ENCODE measurements around the gene PACS2.
"Not testable (repeated sequence)": the region's sequence is repeated elsewhere in the genome, so short reads cannot be mapped to it uniquely, and the experiment has no call there.

PACS2 gene

DNA sequence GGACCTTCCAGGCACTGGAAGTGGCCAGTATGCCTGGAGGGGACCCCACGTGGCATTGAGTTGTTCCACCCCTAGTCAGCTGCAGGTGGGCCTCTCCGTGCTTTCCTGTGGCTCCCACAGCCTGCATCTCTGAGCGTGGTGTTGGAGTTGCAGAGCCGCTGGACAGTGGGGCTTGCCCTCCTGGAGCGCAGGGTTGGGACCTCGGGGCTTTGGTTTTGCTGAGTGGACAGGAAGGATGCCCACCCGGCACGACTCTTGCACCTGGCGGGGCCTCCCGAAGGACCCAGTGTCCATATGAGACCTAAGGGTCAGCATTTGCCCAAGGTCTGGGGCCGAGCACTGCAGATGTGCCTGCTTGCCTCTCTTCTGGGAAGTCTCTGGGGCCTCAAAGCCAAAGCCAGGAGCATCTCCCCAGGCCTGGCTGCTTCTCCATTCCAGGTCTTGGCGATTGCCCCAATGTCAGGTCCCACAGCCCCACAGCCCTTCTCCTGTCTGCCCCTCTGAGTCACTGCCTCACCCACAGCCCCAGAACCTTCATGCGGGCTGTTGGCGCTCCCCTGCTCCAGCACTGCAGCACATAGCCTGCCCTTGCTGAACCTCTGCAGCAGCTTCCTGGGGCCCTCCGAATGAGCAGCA, 1.5 kb downstream of the PACS2 start:
- DNase-seq (ENCODE audit: low read depth), result no peak

DNA sequence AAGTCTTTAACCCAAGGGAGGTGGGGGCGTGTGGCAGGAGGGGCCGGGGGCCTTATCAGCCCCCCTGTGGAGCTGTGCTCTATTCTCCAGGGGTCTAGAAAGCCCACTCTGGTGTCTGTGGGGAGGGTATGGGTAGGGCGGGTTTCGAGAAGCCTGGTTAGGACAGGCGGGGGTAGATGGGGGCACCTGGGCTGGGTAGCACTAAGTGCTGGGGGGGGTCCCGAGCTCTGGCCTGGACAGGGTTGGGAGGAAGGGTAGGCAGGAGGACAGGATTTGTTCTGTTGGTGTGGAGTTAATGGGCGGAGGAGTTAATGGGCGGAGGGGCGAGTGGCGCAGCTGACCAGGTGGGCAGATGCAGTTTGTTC, 2.0 kb downstream of the PACS2 start:
- no peak for DNase-seq (ENCODE audit: low read depth)

DNA sequence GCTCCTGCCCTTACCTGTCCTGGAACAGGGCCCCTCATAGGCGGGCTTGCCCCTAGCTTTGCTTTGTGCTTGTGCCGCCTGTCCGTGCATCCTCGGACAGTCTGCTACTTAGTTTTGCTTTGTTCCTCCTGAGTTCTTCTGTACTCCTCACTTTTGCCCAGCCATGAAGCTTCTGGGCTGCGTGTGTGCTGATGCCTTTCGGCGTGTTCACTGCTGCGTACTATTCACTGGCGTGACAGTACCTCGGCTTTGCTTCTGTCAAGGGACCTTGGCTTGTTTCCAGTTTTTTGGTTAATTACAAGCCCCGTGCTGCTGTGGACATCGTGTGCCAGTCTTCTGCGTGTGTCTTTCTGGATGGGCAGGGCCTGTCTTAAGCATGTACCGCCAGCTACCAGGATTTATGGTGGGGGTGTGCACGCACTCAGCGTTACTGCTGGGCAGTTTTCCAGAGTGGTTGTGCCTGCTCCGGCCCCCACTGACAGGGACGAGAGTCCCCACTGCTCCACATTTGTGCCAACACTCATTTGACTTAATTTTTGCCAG, 2.5 kb downstream of the PACS2 start:
- DNase-seq (ENCODE audit: low read depth), result no peak

GRCh38 chr14:105317546-105317945, 3.0 kb downstream of the PACS2 start:
- DNase-seq (ENCODE audit: low read depth), result peak; percentile 50

GRCh38 chr14:105322791-105323556, 8.4 kb downstream of the PACS2 start:
- no peak for DNase-seq (ENCODE audit: low read depth)

DNA sequence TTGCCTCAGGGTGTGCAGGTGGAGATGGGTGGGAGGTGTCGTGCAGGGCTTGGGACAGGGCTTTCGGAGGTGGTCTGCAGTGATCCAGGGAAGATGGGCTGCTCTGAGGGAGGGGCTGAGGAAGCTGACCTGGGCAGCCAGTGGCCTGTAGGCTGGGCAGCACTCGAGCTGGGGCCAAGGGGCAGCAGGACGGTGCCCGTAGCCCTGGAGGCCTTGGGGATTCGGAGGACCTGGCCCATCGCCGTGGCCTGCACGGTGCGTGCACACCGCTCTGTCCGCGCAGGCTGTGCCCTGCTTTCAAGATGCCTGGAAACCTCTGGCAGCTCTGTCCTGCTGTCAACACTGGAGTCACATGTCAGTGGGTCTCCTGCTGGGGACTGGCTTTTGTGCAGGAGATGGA, 9.1 kb downstream of the PACS2 start:
- DNase-seq (ENCODE audit: low read depth), result no peak

- no peak for DNase-seq (ENCODE audit: low read depth)
Observed at GRCh38 chr14:105324080-105324778, 9.7 kb downstream of the PACS2 start.

GRCh38 chr14:105324871-105325270, 10.3 kb downstream of the PACS2 start:
- DNase-seq (ENCODE audit: low read depth), result no peak

DNA sequence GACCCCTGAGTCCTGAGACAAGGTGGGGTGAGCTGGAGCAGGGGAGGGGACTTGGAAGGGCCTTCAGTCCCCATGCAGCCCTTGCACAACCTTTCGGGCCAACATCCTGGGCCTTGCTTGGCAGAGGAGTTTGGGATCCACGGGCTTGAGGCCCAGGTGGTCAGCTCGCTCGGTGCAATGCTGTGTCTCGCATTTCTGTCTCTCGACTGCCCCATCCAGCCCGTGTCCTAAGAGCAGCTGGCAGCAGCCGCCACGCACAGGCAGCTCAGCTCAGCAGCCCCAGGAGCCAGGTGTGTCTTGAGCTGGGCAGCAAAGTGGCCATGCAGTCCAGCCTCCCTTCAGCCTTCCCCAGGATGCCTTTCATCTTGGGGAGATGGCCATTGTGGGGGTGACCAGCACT, 10.8 kb downstream of the PACS2 start:
- DNase-seq (ENCODE audit: low read depth), result no peak

GRCh38 chr14:105325716-105326567, 11.4 kb downstream of the PACS2 start:
- no peak for DNase-seq (ENCODE audit: low read depth)

GRCh38 chr14:105326568-105326867, 12.0 kb downstream of the PACS2 start:
- no peak for DNase-seq (ENCODE audit: low read depth)

- DNase-seq (ENCODE audit: low read depth), result no peak
Observed at GRCh38 chr14:105326891-105327694, 12.5 kb downstream of the PACS2 start.

GRCh38 chr14:105327695-105328045, 13.1 kb downstream of the PACS2 start:
- not testable (repeated sequence) for DNase-seq (ENCODE audit: low read depth)

DNA sequence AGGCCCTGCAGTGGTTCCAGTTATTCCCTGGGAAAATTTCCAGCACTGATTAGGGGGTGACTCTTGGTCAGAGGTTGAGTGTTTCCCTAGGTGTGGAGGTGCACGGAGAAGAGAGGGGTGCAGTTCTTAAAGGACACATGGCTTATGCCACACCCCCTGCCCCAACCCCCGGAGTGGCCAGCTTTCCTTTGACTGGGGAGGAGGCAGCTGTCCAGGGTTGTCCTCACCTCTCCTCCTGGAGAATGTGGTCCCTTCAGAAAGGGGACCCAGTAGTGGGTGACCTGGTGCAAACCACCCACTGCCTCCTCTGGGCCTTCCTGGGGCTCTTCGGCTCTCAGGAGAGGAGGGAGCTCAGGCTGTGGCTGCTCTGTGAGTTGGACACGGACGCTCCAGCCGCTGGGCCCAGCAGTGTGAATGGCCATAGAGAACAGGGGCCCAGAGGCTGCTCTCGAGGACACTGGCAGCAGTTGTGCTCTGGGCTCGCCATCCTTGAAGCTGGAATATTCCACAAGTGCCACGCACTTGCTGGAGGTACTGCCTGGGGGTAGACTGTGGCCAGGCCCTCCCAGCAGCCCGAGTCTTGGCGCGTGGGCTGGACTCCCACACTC, 13.6 kb downstream of the PACS2 start:
- DNase-seq (ENCODE audit: low read depth), result no peak

DNA sequence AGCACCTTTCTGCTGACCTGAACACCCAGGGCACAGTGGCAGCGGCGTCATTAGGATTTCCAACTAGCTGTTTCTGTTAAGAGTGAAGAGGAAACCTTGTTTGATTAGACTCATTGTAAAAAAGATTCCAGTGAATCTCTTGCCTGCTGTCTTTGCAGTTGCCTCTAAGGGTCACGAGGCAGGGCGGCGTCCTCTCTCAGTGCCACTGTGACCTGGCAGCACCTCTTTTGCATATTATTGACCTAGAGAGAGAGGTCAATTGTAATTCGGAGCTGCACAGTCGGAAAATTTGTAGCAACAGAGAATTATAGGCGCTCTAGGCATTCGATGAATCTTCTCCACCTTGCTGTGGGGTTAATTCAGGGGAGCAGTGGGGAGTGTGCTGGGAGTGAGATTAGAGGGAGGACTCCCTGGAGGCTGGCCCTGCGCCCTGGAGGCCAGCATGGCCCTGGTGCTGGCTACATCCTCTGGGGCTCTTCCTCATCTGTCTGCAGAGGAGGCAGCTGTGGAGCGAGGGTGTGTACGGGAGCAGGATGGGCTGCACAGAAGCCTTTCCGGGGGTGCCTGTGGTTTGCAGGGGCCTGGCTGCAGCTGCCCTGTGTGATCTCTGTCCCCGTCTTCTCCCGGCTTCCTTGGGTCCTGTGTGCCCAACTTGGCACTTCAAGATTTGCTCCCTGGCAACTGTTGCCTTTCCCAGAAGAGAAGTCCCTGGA, 14.3 kb downstream of the PACS2 start:
- DNase-seq (ENCODE audit: low read depth), result no peak

DNA sequence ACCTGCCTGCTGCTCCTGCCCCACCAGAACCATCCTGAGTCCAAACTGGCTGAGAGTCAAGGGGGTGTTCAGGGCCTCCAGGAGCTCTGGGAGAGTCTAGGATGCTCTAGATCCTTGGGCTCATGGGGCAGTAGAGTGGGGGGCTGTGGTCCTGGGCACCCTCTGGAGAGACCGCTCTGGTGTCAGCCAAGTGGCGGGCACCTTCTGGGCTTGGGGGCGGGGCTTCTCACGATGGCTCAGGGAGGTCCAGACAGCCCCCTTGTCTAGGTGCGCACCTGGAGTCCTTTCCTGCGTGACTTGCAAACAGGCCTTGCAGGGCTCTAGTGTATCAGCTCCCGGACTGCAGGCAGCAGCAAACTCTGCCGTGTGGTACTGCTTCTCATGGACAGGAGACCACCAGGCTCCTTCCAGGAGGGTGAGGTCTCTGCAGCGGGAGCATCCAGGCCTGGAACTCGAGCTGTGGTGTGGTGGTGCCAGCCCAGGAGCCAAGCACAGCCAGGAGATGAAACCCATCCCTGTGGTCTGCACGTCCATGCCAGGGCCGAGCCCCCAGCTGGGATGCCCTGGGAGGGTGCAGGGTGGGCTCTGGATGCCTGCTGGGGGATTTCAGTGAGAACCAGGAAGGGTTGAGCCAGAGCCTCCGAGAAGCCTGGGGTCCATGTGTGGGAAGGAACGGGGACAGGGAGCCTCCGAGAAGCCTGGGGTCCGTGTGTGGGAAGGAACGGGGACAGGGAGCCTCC, 15.0 kb downstream of the PACS2 start:
- DNase-seq (ENCODE audit: low read depth), result no peak

GRCh38 chr14:105330491-105330895, 15.9 kb downstream of the PACS2 start:
- peak; percentile 27 for DNase-seq (ENCODE audit: low read depth)

DNA sequence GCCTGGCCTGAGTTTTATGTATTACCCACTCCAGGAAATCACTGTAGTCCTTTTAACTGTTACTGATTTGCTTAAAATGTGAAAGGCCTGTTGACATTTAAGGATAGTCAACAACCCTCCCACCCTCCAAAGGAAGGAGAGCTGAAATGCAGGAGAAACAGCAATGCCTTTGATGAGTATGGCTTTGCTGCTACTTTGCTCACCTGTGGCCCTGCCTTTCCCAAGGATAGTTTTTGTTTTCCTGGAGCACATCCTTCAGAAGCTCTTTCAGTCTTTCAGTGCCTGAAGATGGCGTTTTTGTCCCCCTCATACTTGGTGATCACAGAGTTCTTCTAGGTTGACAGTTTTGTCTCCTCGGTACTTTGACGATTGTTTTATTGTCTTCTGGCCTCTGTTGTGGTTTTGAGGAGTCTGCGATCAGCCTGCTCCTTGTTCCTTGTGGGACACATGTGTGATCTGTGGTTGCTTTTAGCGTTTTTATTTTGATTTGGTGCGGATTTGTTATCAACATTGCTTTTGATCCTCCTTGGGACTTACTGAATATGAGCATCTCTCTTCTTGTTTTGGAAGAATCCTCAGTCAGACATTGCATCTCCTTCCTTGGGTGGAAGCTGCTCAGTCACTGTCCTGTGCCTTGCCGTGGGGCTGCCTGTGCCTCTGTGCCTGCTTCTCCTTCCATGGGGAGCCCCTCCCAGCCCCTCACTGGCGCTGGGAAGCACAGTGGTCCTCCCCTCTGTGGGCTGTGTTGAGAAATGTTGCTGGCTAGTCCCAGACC, 17.2 kb downstream of the PACS2 start:
- DNase-seq (ENCODE audit: low read depth), result no peak

DNA sequence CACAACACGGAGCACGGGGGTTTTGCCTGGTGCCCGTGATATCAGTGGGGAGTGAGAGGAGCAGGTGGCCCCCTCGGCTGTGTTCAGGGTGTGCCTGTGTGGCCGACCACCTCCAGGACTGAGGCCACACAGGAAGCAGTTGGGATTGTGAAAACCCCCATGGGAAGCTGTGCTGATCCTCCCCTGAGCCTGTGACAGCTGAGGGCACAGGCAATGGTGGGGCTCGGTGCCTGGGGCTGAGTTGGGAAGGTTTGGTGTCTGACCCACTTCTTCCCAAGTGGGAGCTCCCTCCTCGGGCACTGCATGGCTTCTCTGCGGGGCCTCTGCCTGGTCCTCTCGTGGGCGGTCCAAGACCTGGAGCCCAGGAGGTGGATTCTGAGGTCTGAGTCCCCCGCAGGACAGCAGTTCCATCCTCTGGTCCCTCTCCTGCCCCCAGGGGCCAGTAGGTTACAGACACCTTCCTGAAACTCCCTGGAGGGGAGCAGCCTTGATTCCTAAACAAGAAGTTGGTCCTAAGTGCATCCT, 17.9 kb downstream of the PACS2 start:
- DNase-seq (ENCODE audit: low read depth), result no peak

Data from fibroblast of gingiva (primary cell).